ENCODE measurements around the gene KDM4C. TPM values are rescaled to one million over a fixed set of nuclear protein-coding genes. Genes with fewer than 3 reads are reported as not detected.
"Not testable (repeated sequence)": the region's sequence is repeated elsewhere in the genome, so short reads cannot be mapped to it uniquely, and the experiment has no call there.

KDM4C gene
- total RNA-seq, 1 experiment from 2014 or later: 61.1 TPM

- Histone ChIP-seq H3K27ac (ENCODE audit: low read length) (no peak overlapping the region), H3K4me1 (ENCODE audit: low read length) (no peaks in the 10 kb centered on the region), H3K27me3 (ENCODE audit: low read length) (no peaks in the 10 kb centered on the region), H2AFZ (ENCODE audit: low read length) (no peak overlapping the region), H3K4me3 (ENCODE audit: low read length) (no peak overlapping the region), H3K4me2 (ENCODE audit: low read depth, low read length, poor library complexity, severe bottlenecking) (no peak overlapping the region), H3K9ac (ENCODE audit: low read length) (no peak overlapping the region), H4K20me1 (ENCODE audit: insufficient read depth, low read depth, low read length) (no peaks in the 10 kb centered on the region), H3K36me3 (ENCODE audit: insufficient read depth, low read length) (no peaks in the 10 kb centered on the region), H3K9me2 (replicated peaks; ENCODE audit: insufficient read depth, low read length) (no peaks in the 10 kb centered on the region), H3K79me2 (ENCODE audit: low read length) (no peaks in the 10 kb centered on the region), H3K9me3 (ENCODE audit: low read length) (no peaks in the 10 kb centered on the region)
- DNase-seq: no peak
These were observed 419.6 kb downstream of the KDM4C start for GRCh38 chr9:7177383-7177782.

GRCh38 chr9:7178729-7179128 is 421.0 kb downstream of the KDM4C start:
- H3K4me2 ChIP-seq (ENCODE audit: low read depth, low read length, poor library complexity, severe bottlenecking): no peak overlapping the region
- H3K27ac ChIP-seq (ENCODE audit: low read length): no peak overlapping the region
- no peaks in the 10 kb centered on the region for H4K20me1 ChIP-seq (ENCODE audit: insufficient read depth, low read depth, low read length)
- H3K9me3 ChIP-seq (ENCODE audit: low read length): no peaks in the 10 kb centered on the region
- no peaks in the 10 kb centered on the region for H3K36me3 ChIP-seq (ENCODE audit: insufficient read depth, low read length)
- no peaks in the 10 kb centered on the region for H3K27me3 ChIP-seq (ENCODE audit: low read length)
- H3K9me2 ChIP-seq (replicated peaks; ENCODE audit: insufficient read depth, low read length): no peaks in the 10 kb centered on the region
- no peak overlapping the region for H3K4me3 ChIP-seq (ENCODE audit: low read length)
- no peak for DNase-seq
- H3K9ac ChIP-seq (ENCODE audit: low read length): no peak overlapping the region
- no peaks in the 10 kb centered on the region for H3K79me2 ChIP-seq (ENCODE audit: low read length)
- H3K4me1 ChIP-seq (ENCODE audit: low read length): no peaks in the 10 kb centered on the region
- no peak overlapping the region for H2AFZ ChIP-seq (ENCODE audit: low read length)

GRCh38 chr9:7180247-7180646 is 422.5 kb downstream of the KDM4C start:
- Histone ChIP-seq H3K9ac (ENCODE audit: low read length) (no peak overlapping the region), H3K79me2 (ENCODE audit: low read length) (no peaks in the 10 kb centered on the region), H3K9me3 (ENCODE audit: low read length) (no peaks in the 10 kb centered on the region), H3K27me3 (ENCODE audit: low read length) (no peaks in the 10 kb centered on the region), H3K4me2 (ENCODE audit: low read depth, low read length, poor library complexity, severe bottlenecking) (no peak overlapping the region), H3K9me2 (replicated peaks; ENCODE audit: insufficient read depth, low read length) (no peaks in the 10 kb centered on the region), H3K27ac (ENCODE audit: low read length) (no peak overlapping the region), H3K36me3 (ENCODE audit: insufficient read depth, low read length) (no peaks in the 10 kb centered on the region), H3K4me3 (ENCODE audit: low read length) (no peak overlapping the region), H4K20me1 (ENCODE audit: insufficient read depth, low read depth, low read length) (no peaks in the 10 kb centered on the region), H3K4me1 (ENCODE audit: low read length) (no peaks in the 10 kb centered on the region), H2AFZ (ENCODE audit: low read length) (no peak overlapping the region)
- no peak for DNase-seq

- H2AFZ ChIP-seq (ENCODE audit: low read length); H4K20me1 ChIP-seq (ENCODE audit: insufficient read depth, low read depth, low read length); H3K9ac ChIP-seq (ENCODE audit: low read length); H3K79me2 ChIP-seq (ENCODE audit: low read length); H3K9me2 ChIP-seq (replicated peaks; ENCODE audit: insufficient read depth, low read length); H3K27me3 ChIP-seq (ENCODE audit: low read length); H3K4me3 ChIP-seq (ENCODE audit: low read length); H3K4me2 ChIP-seq (ENCODE audit: low read depth, low read length, poor library complexity, severe bottlenecking); H3K4me1 ChIP-seq (ENCODE audit: low read length); H3K36me3 ChIP-seq (ENCODE audit: insufficient read depth, low read length); H3K9me3 ChIP-seq (ENCODE audit: low read length); DNase-seq; H3K27ac ChIP-seq (ENCODE audit: low read length): not testable (repeated sequence)
These were observed 425.4 kb downstream of the KDM4C start for GRCh38 chr9:7183139-7183538.

GRCh38 chr9:7185612-7186011 is 427.8 kb downstream of the KDM4C start:
- Histone ChIP-seq H2AFZ (ENCODE audit: low read length) (no peak overlapping the region), H4K20me1 (ENCODE audit: insufficient read depth, low read depth, low read length) (no peaks in the 10 kb centered on the region), H3K4me3 (ENCODE audit: low read length) (no peak overlapping the region), H3K36me3 (ENCODE audit: insufficient read depth, low read length) (no peaks in the 10 kb centered on the region), H3K27me3 (ENCODE audit: low read length) (no peaks in the 10 kb centered on the region), H3K9ac (ENCODE audit: low read length) (no peak overlapping the region), H3K9me2 (replicated peaks; ENCODE audit: insufficient read depth, low read length) (no peaks in the 10 kb centered on the region), H3K4me1 (ENCODE audit: low read length) (no peaks in the 10 kb centered on the region), H3K4me2 (ENCODE audit: low read depth, low read length, poor library complexity, severe bottlenecking) (no peak overlapping the region), H3K9me3 (ENCODE audit: low read length) (peaks cover 5% of the 10 kb centered on the region; the same call in 1 of the 2 replicates), H3K27ac (ENCODE audit: low read length) (no peak overlapping the region), H3K79me2 (ENCODE audit: low read length) (no peaks in the 10 kb centered on the region)
- no peak for DNase-seq

- peak; percentile 74 for DNase-seq
- H3K27ac ChIP-seq (ENCODE audit: low read length): no peak overlapping the region
- H3K4me2 ChIP-seq (ENCODE audit: low read depth, low read length, poor library complexity, severe bottlenecking): no peak overlapping the region
- H4K20me1 ChIP-seq (ENCODE audit: insufficient read depth, low read depth, low read length): no peaks in the 10 kb centered on the region
- H3K4me3 ChIP-seq (ENCODE audit: low read length): no peak overlapping the region
- no peaks in the 10 kb centered on the region for H3K36me3 ChIP-seq (ENCODE audit: insufficient read depth, low read length)
- H3K27me3 ChIP-seq (ENCODE audit: low read length): no peaks in the 10 kb centered on the region
- H3K9me3 ChIP-seq (ENCODE audit: low read length): peaks cover 5% of the 10 kb centered on the region; the same call in 1 of the 2 replicates
- no peak overlapping the region for H2AFZ ChIP-seq (ENCODE audit: low read length)
- H3K9me2 ChIP-seq (replicated peaks; ENCODE audit: insufficient read depth, low read length): no peaks in the 10 kb centered on the region
- H3K79me2 ChIP-seq (ENCODE audit: low read length): no peaks in the 10 kb centered on the region
- H3K9ac ChIP-seq (ENCODE audit: low read length): no peak overlapping the region
- H3K4me1 ChIP-seq (ENCODE audit: low read length): no peaks in the 10 kb centered on the region
These were observed 428.4 kb downstream of the KDM4C start for GRCh38 chr9:7186175-7186574.

GRCh38 chr9:7192266-7192665 is 434.5 kb downstream of the KDM4C start:
- Histone ChIP-seq H3K4me3 (ENCODE audit: low read length) (no peak overlapping the region), H3K79me2 (ENCODE audit: low read length) (no peaks in the 10 kb centered on the region), H3K27me3 (ENCODE audit: low read length) (no peaks in the 10 kb centered on the region), H3K9me2 (replicated peaks; ENCODE audit: insufficient read depth, low read length) (no peaks in the 10 kb centered on the region), H3K4me1 (ENCODE audit: low read length) (no peaks in the 10 kb centered on the region), H3K9ac (ENCODE audit: low read length) (no peak overlapping the region), H4K20me1 (ENCODE audit: insufficient read depth, low read depth, low read length) (no peaks in the 10 kb centered on the region), H3K4me2 (ENCODE audit: low read depth, low read length, poor library complexity, severe bottlenecking) (no peak overlapping the region), H3K9me3 (ENCODE audit: low read length) (no peaks in the 10 kb centered on the region), H3K36me3 (ENCODE audit: insufficient read depth, low read length) (no peaks in the 10 kb centered on the region), H3K27ac (ENCODE audit: low read length) (no peak overlapping the region), H2AFZ (ENCODE audit: low read length) (no peak overlapping the region)
- DNase-seq: no peak

- no peaks in the 10 kb centered on the region for H3K79me2 ChIP-seq (ENCODE audit: low read length)
- H3K9me3 ChIP-seq (ENCODE audit: low read length): no peaks in the 10 kb centered on the region
- H3K4me2 ChIP-seq (ENCODE audit: low read depth, low read length, poor library complexity, severe bottlenecking): no peak overlapping the region
- H2AFZ ChIP-seq (ENCODE audit: low read length): no peak overlapping the region
- no peaks in the 10 kb centered on the region for H3K9me2 ChIP-seq (replicated peaks; ENCODE audit: insufficient read depth, low read length)
- H3K4me1 ChIP-seq (ENCODE audit: low read length): no peaks in the 10 kb centered on the region
- no peak overlapping the region for H3K27ac ChIP-seq (ENCODE audit: low read length)
- H3K36me3 ChIP-seq (ENCODE audit: insufficient read depth, low read length): no peaks in the 10 kb centered on the region
- H3K4me3 ChIP-seq (ENCODE audit: low read length): no peak overlapping the region
- no peak for DNase-seq
- no peaks in the 10 kb centered on the region for H3K27me3 ChIP-seq (ENCODE audit: low read length)
- no peaks in the 10 kb centered on the region for H4K20me1 ChIP-seq (ENCODE audit: insufficient read depth, low read depth, low read length)
- H3K9ac ChIP-seq (ENCODE audit: low read length): no peak overlapping the region
These were observed 437.8 kb downstream of the KDM4C start for GRCh38 chr9:7195526-7195925.

- Histone ChIP-seq H4K20me1 (ENCODE audit: insufficient read depth, low read depth, low read length) (no peaks in the 10 kb centered on the region), H3K4me3 (ENCODE audit: low read length) (no peak overlapping the region), H3K9me3 (ENCODE audit: low read length) (no peaks in the 10 kb centered on the region), H3K36me3 (ENCODE audit: insufficient read depth, low read length) (no peaks in the 10 kb centered on the region), H3K4me1 (ENCODE audit: low read length) (no peaks in the 10 kb centered on the region), H3K27me3 (ENCODE audit: low read length) (no peaks in the 10 kb centered on the region), H3K79me2 (ENCODE audit: low read length) (no peaks in the 10 kb centered on the region), H2AFZ (ENCODE audit: low read length) (no peak overlapping the region), H3K4me2 (ENCODE audit: low read depth, low read length, poor library complexity, severe bottlenecking) (no peak overlapping the region), H3K9ac (ENCODE audit: low read length) (no peak overlapping the region), H3K27ac (ENCODE audit: low read length) (no peak overlapping the region), H3K9me2 (replicated peaks; ENCODE audit: insufficient read depth, low read length) (no peaks in the 10 kb centered on the region)
- DNase-seq: peak; percentile 5
These were observed 438.7 kb downstream of the KDM4C start for GRCh38 chr9:7196467-7196866.

All from Karpas-422 (cell line).